ENCODE results near the gene SORCS1.

The SORCS1 gene

DNA sequence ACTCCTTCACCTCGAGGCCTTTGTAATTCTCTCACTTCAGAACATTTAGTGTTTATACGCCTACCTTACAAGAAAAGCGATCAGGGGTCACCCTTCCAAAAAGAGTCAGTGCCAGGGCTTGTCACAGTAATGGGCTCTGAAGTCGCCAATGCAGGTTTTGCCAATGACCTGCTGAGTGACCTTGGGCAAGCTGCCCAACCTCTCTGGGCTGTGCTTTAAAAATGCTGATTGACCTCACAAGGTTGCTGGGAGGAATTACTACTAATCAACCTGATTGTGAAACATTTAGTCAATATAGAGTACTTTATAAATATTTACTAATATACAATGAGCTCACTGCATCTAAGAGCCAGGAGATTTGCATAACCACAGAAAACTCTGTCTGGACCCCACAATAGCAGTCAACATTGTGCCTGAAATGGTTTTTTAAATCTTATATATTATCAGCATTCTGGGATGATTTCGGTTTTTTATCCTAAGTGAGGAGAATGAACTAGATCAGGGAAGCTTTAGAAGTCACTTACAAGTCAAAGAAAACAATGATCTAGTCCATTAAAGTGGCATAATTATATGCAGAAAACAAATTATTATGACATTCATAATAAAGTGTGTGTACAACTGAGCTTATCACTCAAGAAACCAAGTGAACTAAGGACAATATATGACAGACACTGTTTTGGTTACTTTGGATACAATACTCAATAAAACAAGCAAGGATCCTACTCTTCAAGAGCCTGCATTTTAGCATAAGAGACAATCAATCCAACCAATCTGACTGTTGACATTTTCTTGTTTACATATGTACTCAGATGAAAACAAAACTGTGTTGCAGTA is 290.5 kb downstream of the SORCS1 start:
- FAIRE-seq: no peak

- no peak for FAIRE-seq
These were observed 292.3 kb downstream of the SORCS1 start for GRCh38 chr10:106872176-106872575.

GRCh38 chr10:106866244-106866845 is 298.2 kb downstream of the SORCS1 start:
- FAIRE-seq: no peak

DNA sequence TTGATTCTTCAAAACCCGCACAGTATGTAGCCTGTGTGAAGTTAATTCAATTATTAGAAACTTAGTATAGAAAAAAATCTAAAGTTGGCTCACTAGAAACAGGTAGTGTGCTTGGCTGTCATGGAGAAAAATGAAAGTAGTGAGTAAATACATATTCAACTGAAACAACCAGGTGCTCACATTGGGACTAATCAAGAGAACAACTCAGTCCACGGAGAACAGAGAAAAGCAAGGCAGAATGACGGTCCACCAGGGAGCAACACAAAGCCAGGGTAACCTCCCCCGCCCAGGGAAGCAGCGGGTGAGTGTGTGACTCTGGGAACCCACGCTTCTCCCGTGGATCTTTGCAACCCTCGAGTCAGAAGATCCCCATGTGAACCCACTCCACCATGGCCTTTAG is 300.5 kb downstream of the SORCS1 start:
- FAIRE-seq: no peak

DNA sequence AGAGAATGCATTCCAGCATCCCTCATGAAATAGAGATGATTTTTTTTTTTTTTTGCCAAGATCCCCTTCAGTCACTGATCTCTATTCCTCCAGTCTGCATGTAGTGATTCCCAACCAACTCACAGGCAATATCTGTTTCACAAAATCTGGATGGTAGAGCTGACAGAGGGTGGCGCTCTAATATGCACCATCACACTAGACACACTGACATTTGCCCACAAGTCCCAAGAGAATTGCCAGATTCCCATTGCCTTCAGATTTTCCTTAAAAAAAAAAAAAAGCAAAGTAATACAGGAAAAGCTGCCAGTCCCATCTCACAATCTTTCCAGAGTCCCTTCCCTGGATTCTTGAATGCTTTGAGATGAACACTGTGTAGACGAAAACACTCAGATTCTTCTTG is 301.0 kb downstream of the SORCS1 start:
- FAIRE-seq: no peak

DNA sequence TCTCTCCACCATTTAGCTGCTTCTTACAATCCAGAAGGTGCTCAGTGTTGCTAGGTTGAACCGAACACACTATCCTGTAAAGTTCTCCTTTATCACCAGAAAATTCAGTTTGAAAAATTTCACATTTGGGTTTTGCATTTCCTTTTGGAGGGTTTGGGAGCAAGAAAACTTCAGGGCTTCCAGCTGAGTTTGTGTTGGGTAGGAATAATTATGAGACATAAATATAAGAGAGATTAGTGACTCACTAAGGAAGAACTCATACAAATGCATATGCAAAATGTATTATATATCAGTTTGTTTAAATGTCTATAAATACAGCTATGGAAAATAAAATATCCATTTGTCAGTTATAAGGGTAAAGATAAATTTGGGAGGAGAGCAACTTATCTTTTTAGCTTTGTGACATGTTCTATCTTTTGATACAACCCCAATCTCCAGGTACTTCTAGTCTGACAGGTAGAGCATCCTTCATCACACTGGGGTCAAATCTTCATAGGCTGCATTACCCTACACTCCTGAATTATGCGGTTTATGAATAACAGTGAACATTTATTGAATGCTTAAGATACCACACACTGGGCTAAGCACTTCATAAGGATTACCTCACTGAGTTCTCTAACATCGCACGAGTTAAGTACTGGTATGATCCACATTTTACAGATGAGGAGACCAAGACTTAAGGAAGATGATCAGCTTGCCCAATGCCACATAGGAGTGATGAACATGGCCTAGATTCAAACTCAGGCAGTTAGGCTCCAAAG is 304.4 kb downstream of the SORCS1 start:
- FAIRE-seq: no peak

DNA sequence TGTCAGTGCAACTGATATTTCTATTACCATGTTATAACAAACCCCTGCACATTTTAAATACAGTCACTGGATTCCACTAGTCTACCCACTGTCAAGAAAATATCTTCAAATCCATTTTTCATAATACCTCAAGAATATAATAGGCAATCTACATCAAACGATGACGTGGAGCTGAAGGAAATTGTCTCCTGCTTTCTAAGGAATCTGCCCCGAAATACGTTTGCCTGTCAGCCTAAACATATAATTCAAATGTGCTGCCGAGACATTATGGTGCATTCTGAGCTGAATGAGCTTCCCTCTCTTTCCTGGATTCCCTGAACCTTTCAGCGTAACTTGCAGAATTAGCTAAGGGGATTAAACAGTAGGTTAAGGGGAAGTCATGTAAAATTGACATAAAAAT is 306.8 kb downstream of the SORCS1 start:
- FAIRE-seq: no peak

DNA sequence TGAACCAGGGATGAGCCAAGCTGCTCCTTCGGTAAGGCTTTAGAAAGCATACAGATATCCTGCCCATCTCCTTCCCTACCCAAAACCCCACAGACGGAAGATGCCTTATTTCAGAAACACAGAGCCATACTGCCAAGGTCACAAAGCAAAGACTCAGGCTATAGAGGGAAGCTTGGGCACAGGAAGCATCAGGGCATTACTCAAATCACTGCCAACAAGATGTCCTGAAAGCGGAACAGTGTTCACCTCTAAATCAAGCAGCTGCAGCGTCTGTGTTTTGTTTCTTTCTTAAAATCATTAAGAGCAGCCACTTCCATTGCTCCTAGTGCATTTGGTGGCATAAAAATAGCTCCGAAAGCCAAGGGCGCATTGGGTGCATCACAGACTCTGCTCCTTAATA is 307.3 kb downstream of the SORCS1 start:
- no peak for FAIRE-seq

DNA sequence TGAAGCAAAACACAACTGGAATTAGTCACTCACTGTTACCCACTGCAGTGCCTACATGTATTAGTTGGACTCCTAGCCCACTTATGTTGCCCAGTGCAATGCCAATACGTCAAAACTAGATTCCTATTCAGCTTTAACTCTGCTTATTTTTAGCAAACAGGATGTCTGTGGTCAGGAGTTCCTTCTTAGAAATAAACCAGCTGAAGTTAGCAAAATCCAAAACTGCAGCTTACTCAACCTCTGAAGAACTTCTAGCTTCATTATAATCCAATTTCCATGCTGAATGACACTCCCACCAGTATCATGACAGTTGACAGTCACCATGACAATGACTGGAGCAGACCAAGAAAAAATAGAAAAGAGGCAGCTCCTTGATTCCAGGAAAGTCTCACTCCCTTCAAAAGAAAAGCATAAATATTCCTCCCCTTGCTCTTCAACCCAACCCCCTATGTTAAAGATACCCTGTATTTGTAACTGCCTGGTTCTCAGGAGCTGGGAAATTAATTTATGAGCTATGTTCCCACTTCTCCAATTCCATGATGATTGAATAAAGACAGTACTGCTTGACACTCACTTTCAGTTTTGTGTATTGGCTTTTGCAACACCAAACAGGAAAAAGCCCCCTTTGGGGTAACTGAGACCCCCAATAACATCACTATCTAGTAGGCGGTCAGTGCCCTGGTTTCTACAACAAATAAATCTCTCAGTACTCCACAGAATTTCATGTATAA is 327.4 kb downstream of the SORCS1 start:
- no peak for FAIRE-seq

- FAIRE-seq: no peak
These were observed 331.7 kb downstream of the SORCS1 start for GRCh38 chr10:106832846-106833245.

GRCh38 chr10:106830471-106830870 is 334.0 kb downstream of the SORCS1 start:
- no peak for FAIRE-seq

DNA sequence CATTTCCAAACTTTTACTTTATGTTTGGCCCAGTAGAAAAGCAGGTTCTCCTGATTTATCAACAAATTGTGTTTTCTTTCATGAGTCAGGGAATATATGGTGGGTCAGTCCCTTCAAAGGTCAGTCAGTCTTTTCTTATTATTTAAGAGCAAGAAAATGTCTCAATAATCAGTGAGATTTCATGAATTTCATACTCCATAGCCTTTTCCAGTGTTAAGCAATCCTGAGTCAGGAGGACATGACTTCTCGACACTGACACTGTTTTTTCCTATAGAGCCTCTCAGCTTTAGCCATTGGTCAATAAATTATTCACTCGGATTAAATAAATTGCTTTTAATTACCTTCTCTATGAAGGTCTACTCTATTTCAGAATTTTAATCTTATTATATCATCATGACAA is 334.5 kb downstream of the SORCS1 start:
- FAIRE-seq: no peak

DNA sequence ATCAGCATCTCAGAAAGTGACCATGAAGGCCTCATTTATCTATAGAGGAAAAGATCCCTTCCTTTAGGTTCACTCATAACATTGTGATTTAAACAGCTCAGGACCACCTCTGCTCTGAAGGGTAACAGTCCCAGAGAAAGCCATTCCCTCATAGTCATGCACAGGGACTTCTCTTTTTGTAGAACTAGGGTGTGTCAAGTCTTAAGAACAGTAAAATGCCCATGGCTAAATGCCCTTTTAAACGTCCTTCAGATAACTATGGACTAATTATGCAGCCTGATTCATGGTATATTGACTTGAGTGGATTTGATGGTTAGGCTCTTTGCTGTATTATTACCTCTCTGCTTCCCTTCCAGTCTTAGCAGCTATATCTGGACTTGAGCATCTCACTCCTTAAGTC is 337.8 kb downstream of the SORCS1 start:
- FAIRE-seq: no peak

DNA sequence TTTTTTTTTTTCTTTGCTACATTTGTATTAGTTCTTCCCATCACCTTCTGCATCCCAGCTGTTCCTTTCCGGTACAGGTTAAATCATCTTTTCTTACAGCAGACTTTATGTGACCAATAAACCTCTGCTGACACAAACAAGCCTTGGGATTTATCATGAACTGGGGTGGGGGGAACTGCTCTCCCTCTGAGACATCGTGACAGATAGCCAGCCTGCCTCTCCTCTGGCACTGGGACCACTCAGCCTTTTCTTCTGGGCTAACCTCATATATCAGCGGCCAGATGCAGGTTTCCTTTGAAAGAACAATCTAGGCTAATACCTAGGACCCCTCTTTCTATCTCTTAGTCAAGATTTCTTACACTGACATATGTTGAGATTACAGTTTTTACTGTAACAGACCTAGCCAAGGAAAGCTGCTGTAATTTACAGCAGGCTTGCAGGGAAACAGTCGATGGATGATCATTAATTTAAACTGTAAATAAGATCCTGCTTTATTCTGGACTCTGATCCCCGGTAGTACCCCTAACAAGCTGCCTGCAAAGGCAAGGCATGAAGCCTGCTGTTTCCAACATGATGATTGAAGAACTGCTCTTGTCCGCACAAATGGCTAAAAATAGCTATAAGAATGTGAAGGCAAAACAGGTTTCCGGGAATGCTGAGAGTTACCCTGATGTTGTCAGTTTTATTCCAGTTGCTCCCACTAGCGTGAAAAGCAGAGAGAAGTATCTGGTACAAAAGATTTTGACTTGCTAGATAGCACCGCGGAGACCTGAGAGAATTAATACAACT is 338.7 kb downstream of the SORCS1 start:
- no peak for FAIRE-seq

DNA sequence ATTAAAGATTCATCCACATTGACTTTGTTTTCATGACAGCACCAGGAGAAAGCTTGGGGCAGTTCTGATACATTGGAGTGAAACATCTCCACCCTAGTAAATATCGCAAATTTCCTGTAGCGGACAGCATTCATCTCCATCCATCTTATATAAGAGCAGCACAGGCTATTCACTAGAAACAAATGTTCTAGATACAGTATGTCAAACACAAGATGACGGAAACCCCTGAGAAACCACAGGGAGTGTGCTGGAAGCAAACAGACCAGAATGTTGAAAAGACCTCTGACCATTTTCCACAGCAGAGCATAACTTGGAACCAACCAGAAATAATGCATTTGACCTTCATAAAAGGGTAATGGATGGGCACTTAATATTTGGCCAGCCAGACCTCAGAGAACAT is 343.9 kb downstream of the SORCS1 start:
- no peak for FAIRE-seq

DNA sequence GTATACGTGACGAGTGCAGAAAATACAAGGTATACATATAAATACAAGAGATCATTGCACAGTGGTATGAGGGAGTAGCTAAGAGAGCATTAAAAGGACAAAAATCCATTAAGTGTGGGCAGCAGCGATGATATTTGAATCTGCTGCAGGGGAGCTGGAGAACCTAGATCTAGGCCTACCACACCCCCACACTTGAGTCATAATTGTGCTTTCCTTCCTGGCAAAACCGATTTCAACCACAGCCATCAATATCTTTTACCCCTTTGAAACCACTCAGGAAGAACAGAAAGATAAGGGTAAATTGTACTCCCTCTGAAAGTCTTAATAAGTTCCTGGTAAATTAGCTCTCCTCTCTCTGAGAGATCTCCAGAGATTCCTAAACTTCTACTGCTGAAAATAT is 345.0 kb downstream of the SORCS1 start:
- FAIRE-seq: no peak

DNA sequence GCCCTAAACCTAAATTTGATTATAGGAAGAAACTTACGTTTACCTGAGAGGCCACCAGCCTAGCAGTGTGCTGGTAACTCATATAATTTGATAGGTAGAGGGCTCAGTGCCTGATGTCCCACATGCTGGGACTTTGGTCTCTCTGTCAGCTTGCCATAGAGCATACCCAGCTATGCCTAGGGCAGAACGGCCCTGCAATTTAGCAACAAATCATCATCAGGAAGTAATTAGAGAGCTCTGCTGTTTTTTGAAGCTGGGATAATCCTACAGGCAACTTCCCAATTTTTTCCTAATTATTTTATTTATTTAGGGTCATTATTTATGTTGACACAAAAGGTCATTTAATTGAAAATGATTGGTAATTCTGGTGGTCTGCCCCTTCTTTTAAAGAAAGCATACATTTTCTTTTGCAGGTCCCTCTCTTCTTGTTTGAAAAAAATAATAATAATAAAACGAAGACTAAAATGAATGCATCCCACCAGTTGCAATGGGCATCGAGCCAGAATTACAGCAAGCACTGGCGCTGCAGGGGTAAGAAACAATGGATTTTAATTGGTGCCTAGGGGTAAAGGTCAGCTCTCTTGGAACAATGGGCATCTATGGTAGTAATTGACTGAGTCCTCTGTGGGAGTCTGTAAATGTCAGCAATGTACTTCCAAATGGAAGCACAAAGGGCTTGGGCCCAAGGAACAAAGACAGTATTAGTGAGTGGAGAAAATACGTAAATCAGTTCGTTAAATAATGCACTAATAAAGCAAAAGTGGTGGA is 348.0 kb downstream of the SORCS1 start:
- FAIRE-seq: no peak

GRCh38 chr10:106815427-106816043 is 349.0 kb downstream of the SORCS1 start:
- FAIRE-seq: no peak

DNA sequence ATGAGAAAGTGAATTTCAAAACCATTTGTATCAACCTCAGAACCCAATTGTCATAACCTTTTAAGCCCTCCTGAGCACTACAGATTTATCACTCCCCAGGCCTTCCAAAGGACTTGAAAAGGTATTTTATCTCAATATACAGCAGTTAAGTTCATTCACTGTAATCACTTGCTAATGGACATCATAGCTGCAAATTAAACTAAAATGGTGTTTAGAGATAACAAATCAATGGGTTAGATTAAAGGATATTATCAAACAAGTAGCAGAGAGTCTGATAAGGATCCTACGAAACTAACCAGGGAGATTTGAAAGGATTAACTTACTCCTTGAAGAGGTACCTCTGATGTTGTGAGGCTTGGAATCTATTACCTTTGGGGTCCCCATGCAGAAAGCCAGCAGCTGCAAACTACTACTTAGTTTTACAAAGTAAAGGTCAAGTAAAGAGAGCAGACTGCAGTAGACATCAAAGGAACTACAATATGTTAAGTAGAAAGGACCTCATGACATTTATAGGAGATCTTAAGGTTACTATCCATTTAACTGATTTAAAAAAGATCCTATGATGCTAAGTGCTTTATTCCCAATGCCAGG is 359.4 kb downstream of the SORCS1 start:
- FAIRE-seq: no peak

DNA sequence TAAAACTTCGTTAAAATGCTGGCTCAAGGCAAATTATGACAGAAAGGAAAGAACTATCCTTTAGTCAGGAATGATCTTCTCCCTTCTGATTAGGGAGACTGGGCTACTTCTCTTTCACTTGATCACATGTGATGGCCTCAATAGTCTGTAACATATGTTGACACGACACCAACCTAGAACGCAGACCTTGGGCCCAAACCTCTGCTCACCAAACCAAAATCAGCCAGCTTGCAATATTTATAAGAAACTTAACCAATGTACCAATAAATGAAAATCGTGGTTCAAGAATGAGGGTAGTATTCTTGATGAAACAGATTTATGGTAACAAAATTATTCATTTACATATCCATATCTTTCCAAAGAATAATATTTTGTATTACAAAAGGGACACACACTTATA is 361.6 kb downstream of the SORCS1 start:
- no peak for FAIRE-seq

DNA sequence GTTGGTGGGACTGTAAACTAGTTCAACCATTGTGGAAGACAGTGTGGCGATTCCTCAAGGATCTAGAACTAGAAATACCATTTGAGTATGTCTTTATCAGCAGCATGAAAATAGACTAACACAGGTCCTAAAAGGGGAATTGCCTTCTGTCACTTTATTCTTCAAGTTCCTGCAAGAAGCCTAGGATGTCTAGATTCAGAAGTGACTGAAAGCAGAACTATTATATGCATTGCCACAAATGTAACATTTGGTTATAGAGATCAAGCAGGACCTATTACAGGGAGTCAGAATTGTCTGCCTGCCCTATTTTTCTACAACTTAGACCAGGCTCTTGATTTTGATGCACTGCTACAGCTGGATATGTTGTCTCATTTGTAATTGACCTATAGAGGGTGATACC is 364.7 kb downstream of the SORCS1 start:
- FAIRE-seq: no peak

All from colon (tissue), 2 donors.